OCI-LY7 (cell line): ENCODE data around the gene HDGF. TPM values are rescaled to one million over a fixed set of nuclear protein-coding genes. Genes with fewer than 3 reads are reported as not detected.
A peak's percentile ranks its signal among the peaks of the same experiment; 100 is the strongest.

Experiments used
- BruUV-seq: library from RNA; stranded (reverse); fragments of 400-500 nt; replicated peaks from 2 replicates; lab custom pipeline; 2021; lab: Mats Ljungman, UMichigan
- CTCF ChIA-PET: fragments of 300-600 bp; sonication (Branson Sonifier 250); formaldehyde crosslinking; loops from one replicate; lab custom pipeline; 2022; ENCODE audit warnings: antibody characterized with exemption; ENCODE audit not compliant: unreplicated experiment; lab: Charles Lee
- POLR2A ChIA-PET: fragments of 300-600 bp; sonication (Branson Sonifier 250); formaldehyde crosslinking; loops from one replicate; lab custom pipeline; 2022; ENCODE audit warnings: antibody characterized with exemption; lab: Charles Lee
- DNase-seq: peaks from one replicate; pipeline ENCODE4 v3.0.0-alpha.2; 2015; ENCODE audit warnings: low spot score
- H2AFZ ChIP-seq: fragments of 200-600 bp; sonication (generic), shearing (Covaris generic); 2 replicates; pipeline ENCODE4 v1.6.1; 2014; ENCODE audit warnings: mild to moderate bottlenecking, antibody characterized with exemption, low read length, moderate library complexity
- H3K27ac ChIP-seq: fragments of 200-600 bp; sonication (generic); 2 replicates; pipeline ENCODE4 v1.5.1; 2014; ENCODE audit warnings: mixed run types, low read depth, mild to moderate bottlenecking, moderate library complexity, low read length, inconsistent platforms; ENCODE audit not compliant: poor library complexity, severe bottlenecking
- H3K36me3 ChIP-seq: fragments of 200-600 bp; sonication (generic); 2 replicates; pipeline ENCODE4 v1.6.1; 2014; ENCODE audit warnings: mild to moderate bottlenecking, antibody characterized with exemption, low read length, moderate library complexity, mixed read lengths; ENCODE audit not compliant: insufficient read depth
- H3K4me1 ChIP-seq: fragments of 200-600 bp; sonication (generic); 2 replicates; pipeline ENCODE4 v1.5.1; 2014; ENCODE audit warnings: mild to moderate bottlenecking, low read length; ENCODE audit not compliant: insufficient read depth, poor library complexity, severe bottlenecking
- H3K4me2 ChIP-seq: fragments of 200-600 bp; sonication (generic); 2 replicates; pipeline ENCODE4 v1.6.1; 2014; ENCODE audit warnings: mild to moderate bottlenecking, low read length
- H3K4me3 ChIP-seq: fragments of 200-600 bp; sonication (generic); 2 replicates; pipeline ENCODE4 v1.5.1; 2014; ENCODE audit warnings: mild to moderate bottlenecking, low read depth, low read length; ENCODE audit not compliant: poor library complexity, severe bottlenecking
- H3K79me2 ChIP-seq: fragments of 200-600 bp; sonication (generic); 2 replicates; pipeline ENCODE4 v1.6.1; 2016; ENCODE audit warnings: low read depth, mild to moderate bottlenecking, low read length, moderate library complexity, mixed read lengths; ENCODE audit not compliant: insufficient read depth
- H3K9me2 ChIP-seq: fragments of 200-600 bp; sonication (generic); 2 replicates; pipeline ENCODE4 v1.6.1; 2016; ENCODE audit warnings: mild to moderate bottlenecking, low read length, mixed read lengths; ENCODE audit not compliant: insufficient read depth
- H3K9me3 ChIP-seq: fragments of 200-600 bp; sonication (generic); 2 replicates; pipeline ENCODE4 v1.6.1; 2014; ENCODE audit warnings: mild to moderate bottlenecking, mixed run types, low read length, mixed read lengths
- H4K20me1 ChIP-seq: fragments of 200-600 bp; sonication (generic); 2 replicates; pipeline ENCODE4 v1.6.1; 2014; ENCODE audit warnings: mild to moderate bottlenecking, antibody characterized with exemption, low read length, moderate library complexity, mixed read lengths; ENCODE audit not compliant: insufficient read depth
- EZH2phosphoT487 ChIP-seq: fragments of 200-600 bp; sonication (generic); IDR thresholded peaks from 2 replicates; pipeline ENCODE4 v1.6.1; 2018; ENCODE audit warnings: low read depth, borderline replicate concordance, mild to moderate bottlenecking, mixed run types, antibody characterized with exemption, low read length, moderate library complexity, mixed read lengths
- intact Hi-C: fragments of 100-400 bp; cut with micrococcal nuclease; formaldehyde crosslinking; loops from one replicate; pipeline ENCODE4 v1.10.0; 2022; ENCODE audit not compliant: unreplicated experiment
- total RNA-seq, 2 experiments: library from RNA; depleted of rRNA in 1 of 2; stranded (reverse); fragments of >200 nt in 1 of 2; shearing (Covaris generic) in 1 of 2; gene quantifications; 2 replicates each; pipeline ENCODE4 v1.2.3, GENCODE V29; 2014 to 2022
- TF ChIP-seq, protein P1 (sequence below): fragments of 200-600 bp; sonication (generic); conservative IDR thresholded peaks from 2 replicates; pipeline ENCODE4 v1.5.1; 2014; ENCODE audit warnings: mild to moderate bottlenecking, antibody characterized with exemption, low read length, moderate library complexity, mixed read lengths

HDGF gene
- total RNA-seq, 2 experiments from 2014 or later: 291 to 329 TPM

GRCh38 chr1:156767101-156767878 lies 15.8 kb upstream of the HDGF start, which contains the start of gene PRCC:
Gene PRCC, plus strand, starts transcription at chr1:156767535. Its CDS starts 237 bp downstream, at chr1:156767772.
- Histone ChIP-seq H4K20me1 (peaks cover 11% of the 10 kb centered on the region; the same call in 1 of the 2 replicates), H3K4me3 (peak within 1 kb of the TSS; percentile 89), H3K4me1 (peaks cover 24% of the 10 kb centered on the region), H3K36me3 (peaks cover 31% of the 10 kb centered on the region), H3K79me2 (peaks cover 57% of the 10 kb centered on the region), H3K4me2 (peak within 1 kb of the TSS; percentile 99), H2AFZ (peak within 1 kb of the TSS; percentile 83), H3K9me3 (no peaks in the 10 kb centered on the region), H3K27ac (peak within 1 kb of the TSS; percentile 64), H3K9me2 (no peaks in the 10 kb centered on the region)
- TF ChIP-seq EZH2phosphoT487: no peak
- TF ChIP-seq, protein P1, sequence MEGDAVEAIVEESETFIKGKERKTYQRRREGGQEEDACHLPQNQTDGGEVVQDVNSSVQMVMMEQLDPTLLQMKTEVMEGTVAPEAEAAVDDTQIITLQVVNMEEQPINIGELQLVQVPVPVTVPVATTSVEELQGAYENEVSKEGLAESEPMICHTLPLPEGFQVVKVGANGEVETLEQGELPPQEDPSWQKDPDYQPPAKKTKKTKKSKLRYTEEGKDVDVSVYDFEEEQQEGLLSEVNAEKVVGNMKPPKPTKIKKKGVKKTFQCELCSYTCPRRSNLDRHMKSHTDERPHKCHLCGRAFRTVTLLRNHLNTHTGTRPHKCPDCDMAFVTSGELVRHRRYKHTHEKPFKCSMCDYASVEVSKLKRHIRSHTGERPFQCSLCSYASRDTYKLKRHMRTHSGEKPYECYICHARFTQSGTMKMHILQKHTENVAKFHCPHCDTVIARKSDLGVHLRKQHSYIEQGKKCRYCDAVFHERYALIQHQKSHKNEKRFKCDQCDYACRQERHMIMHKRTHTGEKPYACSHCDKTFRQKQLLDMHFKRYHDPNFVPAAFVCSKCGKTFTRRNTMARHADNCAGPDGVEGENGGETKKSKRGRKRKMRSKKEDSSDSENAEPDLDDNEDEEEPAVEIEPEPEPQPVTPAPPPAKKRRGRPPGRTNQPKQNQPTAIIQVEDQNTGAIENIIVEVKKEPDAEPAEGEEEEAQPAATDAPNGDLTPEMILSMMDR: no peak
- ChIA-PET CTCF (interaction anchor here (0.6 to 1.0 kb wide), 2 partner anchors 41 to 49 kb away, joined by 3 to 8 read pairs; no protein-coding TSS in a partner anchor), POLR2A (interaction anchor here (0.7 to 2.0 kb wide), 5 partner anchors 11 to 39 kb away, joined by 3 to 16 read pairs (median 6); partner anchors contain the start of genes HDGF, ISG20L2, METTL25B and MRPL24)
- BruUV-seq: no TSS peak
- peak; percentile 99 for DNase-seq
- intact Hi-C loops: loop anchor here (1.0 kb wide), 3 partner anchors 16 to 39 kb away; partner anchors contain the start of genes HDGF, ISG20L2, METTL25B and MRPL24

- CTCF ChIA-PET: interaction anchor here (1.0 kb wide), 1 partner anchor 40 kb away, joined by 8 read pairs; no protein-coding TSS in a partner anchor
- TSS peak; percentile 88 for BruUV-seq
Measured at GRCh38 chr1:156766298-156767100, 15.0 kb upstream of the HDGF start.

More at GRCh38 chr1:156766298-156767100, 15.0 kb upstream of the HDGF start:
- Histone ChIP-seq H2AFZ (peak overlapping the region; percentile 83), H3K27ac (peak overlapping the region; percentile 51), H4K20me1 (peaks cover 11% of the 10 kb centered on the region; the same call in 1 of the 2 replicates), H3K4me2 (peak overlapping the region; percentile 99), H3K36me3 (peaks cover 25% of the 10 kb centered on the region), H3K9me2 (no peaks in the 10 kb centered on the region), H3K4me1 (peaks cover 24% of the 10 kb centered on the region), H3K79me2 (peaks cover 49% of the 10 kb centered on the region), H3K4me3 (peak overlapping the region; percentile 82), H3K9me3 (no peaks in the 10 kb centered on the region)
- DNase-seq: no peak
- intact Hi-C loops: loop anchor here (1.0 kb wide), 3 partner anchors 15 to 38 kb away; partner anchors contain the start of genes HDGF, ISG20L2, METTL25B and MRPL24
- POLR2A ChIA-PET: interaction anchor here (0.7 to 2.0 kb wide), 4 partner anchors 10 to 39 kb away, joined by 4 to 16 read pairs (median 8); partner anchors contain the start of genes HDGF, ISG20L2, METTL25B and MRPL24
- TF ChIP-seq, protein P1: no peak
- no peak for TF ChIP-seq EZH2phosphoT487
